Measurements from ENCODE around the gene BMI1.

Gene BMI1

GRCh38 chr10:22367471-22367870, 46.6 kb downstream of the BMI1 start:
- Histone ChIP-seq H3K36me3 (ENCODE audit: insufficient read depth, low read length) (no peaks in the 10 kb centered on the region), H3K4me1 (ENCODE audit: insufficient read depth, low read length) (peaks cover 15% of the 10 kb centered on the region), H3K79me2 (ENCODE audit: insufficient read depth, low read length) (no peaks in the 10 kb centered on the region), H3K9me3 (ENCODE audit: insufficient read depth, low read length, severe bottlenecking) (no peaks in the 10 kb centered on the region), H2AFZ (ENCODE audit: low read depth, low read length) (no peak overlapping the region), H3K4me3 (ENCODE audit: low read depth in 1 of 2, low read length in 2 of 2) (no peak overlapping the region), H4K20me1 (ENCODE audit: insufficient read depth, low read length) (no peaks in the 10 kb centered on the region), H3K9ac (ENCODE audit: low read depth, low read length) (no peak overlapping the region), H3K27me3 (ENCODE audit: insufficient read depth, low read length, poor library complexity) (no peaks in the 10 kb centered on the region), H3K27ac (ENCODE audit: low read length) (no peak overlapping the region), H3K4me2 (ENCODE audit: insufficient read depth, low read length) (no peak overlapping the region)
- DNase-seq (no peak), ATAC-seq (ENCODE audit: insufficient read depth, low read depth) (no peak)
- TF ChIP-seq EZH2 (IDR thresholded peaks at IDR 0.05; ENCODE audit: borderline replicate concordance, low read depth, low read length, severe bottlenecking) (no peak), CTCF (IDR thresholded peaks at IDR 0.05; ENCODE audit: borderline replicate concordance, extremely low read depth, low read length, poor library complexity, severe bottlenecking) (no peak)

GRCh38 chr10:22368402-22368801, 47.5 kb downstream of the BMI1 start:
- Histone ChIP-seq H3K9ac (ENCODE audit: low read depth, low read length) (no peak overlapping the region), H3K9me3 (ENCODE audit: insufficient read depth, low read length, severe bottlenecking) (no peaks in the 10 kb centered on the region)
- DNase-seq, result no peak

GRCh38 chr10:22368981-22369380, 48.1 kb downstream of the BMI1 start:
- no peaks in the 10 kb centered on the region for H3K36me3 ChIP-seq (ENCODE audit: insufficient read depth, low read length)
- no peaks in the 10 kb centered on the region for H4K20me1 ChIP-seq (ENCODE audit: insufficient read depth, low read length)
- no peak overlapping the region for H3K27ac ChIP-seq (ENCODE audit: low read length)
- H3K9me3 ChIP-seq (ENCODE audit: insufficient read depth, low read length, severe bottlenecking), result no peaks in the 10 kb centered on the region
- no peak overlapping the region for H3K9ac ChIP-seq (ENCODE audit: low read depth, low read length)
- TF ChIP-seq CTCF (IDR thresholded peaks at IDR 0.05; ENCODE audit: borderline replicate concordance, extremely low read depth, low read length, poor library complexity, severe bottlenecking) (no peak), EZH2 (IDR thresholded peaks at IDR 0.05; ENCODE audit: borderline replicate concordance, low read depth, low read length, severe bottlenecking) (no peak)
- H3K27me3 ChIP-seq (ENCODE audit: insufficient read depth, low read length, poor library complexity), result no peaks in the 10 kb centered on the region
- H3K4me3 ChIP-seq (ENCODE audit: low read depth in 1 of 2, low read length in 2 of 2), result no peak overlapping the region
- peaks cover 15% of the 10 kb centered on the region for H3K4me1 ChIP-seq (ENCODE audit: insufficient read depth, low read length)
- H3K79me2 ChIP-seq (ENCODE audit: insufficient read depth, low read length), result no peaks in the 10 kb centered on the region
- ATAC-seq (ENCODE audit: insufficient read depth, low read depth), result no peak
- no peak overlapping the region for H2AFZ ChIP-seq (ENCODE audit: low read depth, low read length)
- no peak overlapping the region for H3K4me2 ChIP-seq (ENCODE audit: insufficient read depth, low read length)
- DNase-seq, result no peak

More at GRCh38 chr10:22368402-22368801, 47.5 kb downstream of the BMI1 start:
- Histone ChIP-seq H2AFZ (ENCODE audit: low read depth, low read length) (no peak overlapping the region), H3K27ac (ENCODE audit: low read length) (no peak overlapping the region), H3K36me3 (ENCODE audit: insufficient read depth, low read length) (no peaks in the 10 kb centered on the region), H3K27me3 (ENCODE audit: insufficient read depth, low read length, poor library complexity) (no peaks in the 10 kb centered on the region), H4K20me1 (ENCODE audit: insufficient read depth, low read length) (no peaks in the 10 kb centered on the region), H3K4me3 (ENCODE audit: low read depth in 1 of 2, low read length in 2 of 2) (no peak overlapping the region), H3K79me2 (ENCODE audit: insufficient read depth, low read length) (no peaks in the 10 kb centered on the region), H3K4me2 (ENCODE audit: insufficient read depth, low read length) (no peak overlapping the region), H3K4me1 (ENCODE audit: insufficient read depth, low read length) (peaks cover 15% of the 10 kb centered on the region)
- TF ChIP-seq EZH2 (IDR thresholded peaks at IDR 0.05; ENCODE audit: borderline replicate concordance, low read depth, low read length, severe bottlenecking), result no peak
- no peak for TF ChIP-seq CTCF (IDR thresholded peaks at IDR 0.05; ENCODE audit: borderline replicate concordance, extremely low read depth, low read length, poor library complexity, severe bottlenecking)
- ATAC-seq (ENCODE audit: insufficient read depth, low read depth), result no peak

All from DND-41 (cell line).